NB4 (cell line): ENCODE results near the gene LIPT1.

ENCODE experiments used
- DNase-seq: peaks from one replicate; pipeline ENCODE4 v3.0.0; 2010; ENCODE audit warnings: low read depth
- H3K4me3 ChIP-seq: one replicate; pipeline ENCODE4 v1.5.1; 2011; ENCODE audit warnings: mild to moderate bottlenecking, low read depth, low read length, moderate library complexity
- CTCF ChIP-seq: IDR thresholded peaks from one replicate; pipeline ENCODE4 v1.5.1; 2012; ENCODE audit warnings: low read depth, low read length
- MAX ChIP-seq: IDR thresholded peaks from 2 replicates; pipeline ENCODE4 v1.6.1; 2011; ENCODE audit warnings: low read depth, low read length
- MYC ChIP-seq: IDR thresholded peaks from 2 replicates; pipeline ENCODE4 v1.6.1; 2011; ENCODE audit warnings: low read depth, low read length
- POLR2A ChIP-seq: IDR thresholded peaks from 2 replicates; pipeline ENCODE4 v1.6.1; 2011; ENCODE audit warnings: mild to moderate bottlenecking; ENCODE audit not compliant: insufficient read length; ENCODE audit errors: extremely low read depth

The LIPT1 gene

GRCh38 chr2:99198103-99198841, 43.5 kb downstream of the LIPT1 start:
- DNase-seq = no peak
- TF ChIP-seq CTCF = no peak
- TF ChIP-seq MYC = no peak

GRCh38 chr2:99200076-99200800, 45.5 kb downstream of the LIPT1 start:
- peak; percentile 28 for DNase-seq

More at GRCh38 chr2:99198103-99198841, 43.5 kb downstream of the LIPT1 start:
- H3K4me3 ChIP-seq = no peak overlapping the region

GRCh38 chr2:99201959-99202678, 47.4 kb downstream of the LIPT1 start:
- DNase-seq = no peak
- H3K4me3 ChIP-seq = no peak overlapping the region
- no peak for TF ChIP-seq POLR2A
- TF ChIP-seq MYC = no peak
- peak; percentile 6 for TF ChIP-seq CTCF
- no peak for TF ChIP-seq MAX

More at GRCh38 chr2:99200076-99200800, 45.5 kb downstream of the LIPT1 start:
- TF ChIP-seq POLR2A (no peak), MAX (no peak), MYC (no peak), CTCF (no peak)
- H3K4me3 ChIP-seq = no peak overlapping the region

- no peak for TF ChIP-seq CTCF
- no peak for TF ChIP-seq MYC
- TF ChIP-seq MAX = no peak
- TF ChIP-seq POLR2A = no peak
- DNase-seq = no peak
- no peak overlapping the region for H3K4me3 ChIP-seq
Measured at GRCh38 chr2:99205491-99205890, 50.7 kb downstream of the LIPT1 start.
